GM18508 (cell line): Measurements from ENCODE around the gene PON2.
"Not testable (repeated sequence)": the region's sequence is repeated elsewhere in the genome, so short reads cannot be mapped to it uniquely, and the experiment has no call there.

Experiments used
- ATAC-seq: cut with Tn5 transposase; IDR thresholded peaks from one replicate; pipeline ENCODE4 v1.9.1; 2021; ENCODE audit warnings: moderate number of reproducible peaks; ENCODE audit not compliant: insufficient read depth, unreplicated experiment

PON2 gene

DNA sequence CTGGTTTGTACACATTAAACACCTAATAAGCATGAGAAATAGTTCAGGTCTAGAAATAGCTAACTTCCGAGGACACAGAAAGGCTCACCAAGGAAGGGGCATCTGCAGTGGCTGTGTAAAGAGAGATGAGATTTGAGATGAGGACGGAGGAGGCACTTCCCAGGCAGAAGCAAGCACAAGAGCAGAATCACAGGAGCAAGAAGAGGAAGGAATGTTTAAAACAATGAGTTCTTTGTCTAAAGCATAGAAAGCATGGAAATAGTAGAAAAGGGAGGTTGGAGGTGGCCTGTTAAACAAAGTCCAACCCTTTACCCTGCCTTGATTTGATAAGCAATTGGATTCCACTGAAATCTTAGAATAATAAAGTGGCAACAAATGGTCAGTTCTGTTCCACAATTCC is 27.1 kb downstream of the PON2 start:
- ATAC-seq: no peak

DNA sequence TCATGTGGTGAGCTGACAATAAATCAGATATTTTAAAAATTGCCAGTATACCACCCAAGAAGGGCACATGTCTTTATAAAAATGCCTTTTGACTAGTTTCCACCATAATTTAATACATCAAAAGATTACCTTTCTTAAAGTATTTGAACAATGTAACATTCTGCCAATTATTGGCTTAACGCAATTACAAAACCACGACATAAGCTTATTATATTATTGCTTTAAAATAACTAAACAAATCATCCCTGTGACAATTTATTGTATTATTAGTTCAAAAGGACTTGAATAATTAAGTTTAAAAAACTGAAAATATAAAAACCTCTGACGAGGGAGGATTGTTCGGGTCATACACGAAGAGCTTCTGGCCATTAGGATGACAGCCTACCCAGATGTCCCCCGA is 29.0 kb downstream of the PON2 start:
- no peak for ATAC-seq

DNA sequence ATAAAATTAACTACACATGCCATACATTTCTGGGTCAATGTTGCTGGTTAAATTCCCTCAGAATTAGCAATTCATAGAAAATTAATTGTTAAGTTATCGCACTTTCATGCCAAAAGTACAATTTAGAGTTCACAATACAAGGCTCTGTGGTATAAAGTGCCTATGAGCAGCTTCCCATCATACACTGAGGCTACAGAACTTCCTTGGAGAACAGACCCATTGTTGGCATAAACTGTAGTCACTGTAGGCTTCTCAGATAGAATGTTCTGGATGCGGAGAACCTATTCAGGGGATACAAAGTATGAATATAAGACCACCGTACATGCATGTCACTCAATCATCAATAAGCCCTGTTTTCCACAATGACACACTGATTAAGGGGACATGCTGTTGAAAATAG is 29.6 kb downstream of the PON2 start:
- no peak for ATAC-seq

DNA sequence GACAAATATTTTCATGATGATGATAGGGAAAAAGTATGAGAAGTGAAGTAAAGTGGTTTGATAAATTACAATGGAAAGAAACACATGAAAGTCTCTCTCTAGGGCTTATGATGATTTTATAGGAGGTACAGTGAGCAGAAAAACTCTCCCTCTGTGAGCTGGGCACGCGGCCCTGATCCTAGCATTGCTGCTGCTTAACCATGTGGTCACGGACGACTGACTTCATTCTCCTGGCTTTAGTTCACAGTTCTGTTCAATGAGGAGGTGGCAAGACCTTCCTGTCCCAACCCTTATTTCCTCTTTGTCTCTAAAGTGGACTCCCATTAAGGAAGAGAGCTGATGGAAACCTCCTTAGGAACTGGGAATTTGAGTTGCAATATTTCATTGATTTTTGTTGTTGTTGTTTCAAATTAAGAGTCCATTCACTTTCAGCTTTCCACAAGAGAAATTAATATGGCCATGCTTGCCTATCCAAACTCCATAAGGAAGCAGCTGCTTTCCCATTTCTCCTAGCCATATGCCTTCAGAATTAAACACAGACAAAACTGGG is 30.4 kb downstream of the PON2 start:
- ATAC-seq: no peak

DNA sequence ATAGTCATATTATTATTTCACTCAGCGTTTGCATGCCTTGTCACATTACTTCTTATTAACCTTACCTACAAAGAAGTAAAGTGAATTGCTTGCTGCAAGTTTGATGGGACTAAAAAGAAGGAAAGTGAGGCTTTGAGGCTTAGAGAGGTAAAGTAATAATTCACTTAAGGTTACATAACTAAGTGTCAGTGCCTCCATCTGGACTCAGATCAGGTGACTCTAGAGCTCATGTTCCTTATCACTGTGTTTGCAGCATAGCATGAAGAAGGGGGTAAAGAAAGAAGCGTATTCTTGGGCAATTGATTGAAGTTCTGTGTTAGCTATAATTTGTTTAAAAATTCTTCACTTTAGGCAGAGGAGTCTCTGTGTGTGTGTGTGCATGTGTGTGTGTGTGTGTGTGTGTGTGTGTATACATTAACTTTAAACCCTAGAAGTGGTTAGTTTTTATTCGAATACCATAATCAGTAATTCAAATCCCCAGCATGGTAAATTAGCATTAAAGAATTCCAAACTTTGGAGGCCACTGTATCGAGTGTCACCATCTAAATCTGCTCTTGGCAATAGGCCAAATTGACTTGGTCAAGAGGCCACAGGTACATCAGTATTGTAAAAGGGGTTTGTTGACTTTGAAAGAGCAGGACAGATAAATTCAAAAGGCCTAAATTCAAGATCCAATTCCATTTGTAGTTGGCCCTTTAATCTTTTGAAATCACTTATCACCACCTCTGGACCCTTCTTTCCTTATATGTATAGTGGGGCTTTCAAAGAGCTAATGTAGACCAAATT is 36.5 kb downstream of the PON2 start:
- ATAC-seq: no peak

DNA sequence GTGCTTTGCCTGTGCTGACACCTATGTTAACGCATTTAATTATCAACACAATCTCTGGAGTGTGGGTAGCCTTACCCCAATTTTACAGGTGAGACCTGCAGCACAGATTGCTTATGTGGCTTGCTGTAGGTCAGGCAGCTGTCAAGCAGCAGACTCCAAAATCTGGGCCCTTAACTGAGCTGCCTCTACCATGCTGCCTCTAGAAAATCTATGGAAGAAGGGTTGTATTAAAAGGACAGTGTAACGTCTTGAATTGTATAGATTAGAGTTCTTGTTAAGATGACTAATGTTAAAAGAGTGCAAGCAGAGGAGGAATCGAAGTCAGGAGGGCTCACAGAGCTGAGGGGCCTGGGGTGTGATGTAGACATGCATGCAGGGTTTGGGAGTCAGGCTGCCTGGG is 37.4 kb downstream of the PON2 start:
- no peak for ATAC-seq

DNA sequence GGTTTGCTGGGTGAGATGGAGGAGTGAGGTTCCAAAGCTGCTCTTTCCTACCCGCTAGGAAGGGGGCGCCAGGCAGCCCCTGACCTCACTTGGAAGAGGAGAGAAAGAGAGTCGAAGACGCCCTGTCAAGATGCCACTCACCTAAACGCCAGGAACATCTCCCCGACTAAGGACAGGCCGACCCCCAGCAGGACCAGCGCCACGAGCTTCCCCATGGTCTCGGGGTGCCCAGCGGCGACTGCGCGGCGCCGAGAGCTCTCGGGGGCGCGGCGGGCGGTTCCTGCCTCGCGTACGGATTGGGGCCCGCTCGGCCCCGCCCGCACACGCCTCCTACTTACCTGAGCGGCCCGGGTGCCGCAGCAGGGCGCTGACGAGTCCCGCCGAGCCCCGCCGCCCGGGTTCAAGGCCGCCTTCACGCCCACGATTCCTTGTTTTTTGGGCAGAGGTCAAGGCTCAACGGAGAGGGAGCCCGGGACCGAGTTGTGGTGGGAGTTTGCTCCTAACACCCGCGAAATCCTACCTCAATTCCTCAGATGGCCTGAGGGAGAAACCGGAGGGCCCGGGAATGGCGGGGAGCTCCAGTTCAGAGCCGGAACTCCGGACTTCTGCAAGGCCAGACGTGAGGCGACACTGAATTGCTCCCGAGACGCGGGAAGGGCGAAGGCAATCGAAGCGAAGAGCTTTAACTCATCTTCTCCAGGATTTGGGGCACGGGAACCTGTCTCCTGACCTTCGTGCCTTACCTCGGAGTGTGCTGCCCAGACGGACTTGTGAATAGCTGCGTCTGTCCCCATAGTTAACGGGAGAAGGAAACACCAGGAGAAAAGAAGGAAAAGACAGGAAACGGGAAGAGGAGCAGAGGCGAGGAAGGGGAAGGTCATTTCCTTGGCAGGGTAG is 38.4 kb downstream of the PON2 start, which contains the start of gene PON3:
PON3 (minus strand) TSS at position 240 of the 897 bp plus-strand sequence; CDS start at position 215, 25 bp downstream.
- ATAC-seq: no peak

DNA sequence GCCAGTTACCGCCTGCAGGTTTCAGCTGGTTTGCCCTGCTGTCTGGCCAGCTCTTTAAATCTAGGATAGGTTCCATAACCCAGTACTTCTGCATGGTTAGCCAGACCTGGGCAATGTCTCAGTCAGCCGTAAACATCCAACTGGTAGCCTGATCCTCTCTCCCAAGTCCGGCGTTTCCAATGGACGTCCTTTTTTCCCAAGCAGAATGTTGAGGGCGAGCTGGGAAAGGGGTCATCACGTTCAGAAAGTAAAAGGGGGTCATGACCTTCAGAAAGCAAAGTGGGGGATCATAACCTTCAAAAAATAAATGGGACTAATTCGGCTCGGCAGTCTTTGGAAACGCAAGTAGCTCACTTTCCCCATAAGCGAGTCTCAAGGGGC is 39.1 kb downstream of the PON2 start:
- ATAC-seq: no peak

DNA sequence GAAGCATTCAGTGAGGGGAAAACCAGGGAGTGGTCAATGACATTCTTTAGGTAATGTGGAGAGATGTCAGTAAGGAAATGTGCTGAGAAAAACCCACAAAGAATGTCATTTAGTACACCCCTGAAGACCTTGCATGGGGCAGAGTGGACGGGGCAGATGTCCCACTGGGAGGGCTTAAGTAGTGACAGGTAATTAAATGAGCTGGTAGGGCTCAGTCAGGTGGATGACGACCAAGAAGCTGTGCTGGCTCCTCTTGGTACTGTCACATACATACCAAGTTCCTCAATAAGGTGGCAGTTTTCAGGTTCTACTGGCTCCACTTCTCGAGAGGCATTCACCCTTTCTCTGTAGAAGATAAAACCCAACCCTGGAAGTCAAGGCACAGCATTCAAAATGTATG is 40.5 kb downstream of the PON2 start:
- ATAC-seq: no peak

DNA sequence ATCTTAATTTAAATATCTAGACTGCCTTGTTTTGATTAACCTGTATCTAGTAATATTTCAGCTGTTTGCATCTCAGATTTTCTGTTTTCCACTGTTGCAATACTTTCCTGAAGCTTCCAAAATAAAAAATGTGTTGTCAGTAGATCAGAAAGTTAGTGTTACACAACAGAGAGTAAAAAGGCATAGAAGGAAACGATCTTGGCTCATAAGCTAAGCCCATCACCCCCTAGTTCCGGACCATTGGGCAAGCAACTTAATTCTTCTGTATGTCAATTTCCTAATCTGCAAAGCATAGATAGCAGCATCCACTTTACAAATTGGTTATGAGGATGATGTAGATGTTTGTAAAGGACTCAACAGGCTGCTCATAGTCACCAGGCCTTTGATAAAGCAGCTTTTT is 43.1 kb downstream of the PON2 start:
- ATAC-seq: no peak

DNA sequence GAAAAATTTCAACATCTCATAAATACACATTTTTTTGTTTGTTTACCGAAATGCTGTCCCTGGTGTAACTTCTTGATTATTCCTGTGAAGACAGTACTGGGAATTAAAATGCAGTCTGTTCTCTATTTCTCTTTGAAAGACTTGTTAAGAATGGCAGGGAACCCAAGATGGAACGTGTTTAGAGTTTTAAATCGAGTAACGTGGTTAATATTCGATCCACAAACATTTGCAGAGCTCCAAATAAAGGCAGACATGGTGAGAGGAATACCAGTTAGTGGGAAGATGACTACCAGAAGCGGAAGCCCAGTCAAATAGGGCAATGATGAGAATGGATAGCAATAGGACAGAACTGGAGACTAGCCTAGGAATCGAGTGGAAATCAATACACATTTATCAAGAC is 45.3 kb downstream of the PON2 start:
- ATAC-seq: no peak

DNA sequence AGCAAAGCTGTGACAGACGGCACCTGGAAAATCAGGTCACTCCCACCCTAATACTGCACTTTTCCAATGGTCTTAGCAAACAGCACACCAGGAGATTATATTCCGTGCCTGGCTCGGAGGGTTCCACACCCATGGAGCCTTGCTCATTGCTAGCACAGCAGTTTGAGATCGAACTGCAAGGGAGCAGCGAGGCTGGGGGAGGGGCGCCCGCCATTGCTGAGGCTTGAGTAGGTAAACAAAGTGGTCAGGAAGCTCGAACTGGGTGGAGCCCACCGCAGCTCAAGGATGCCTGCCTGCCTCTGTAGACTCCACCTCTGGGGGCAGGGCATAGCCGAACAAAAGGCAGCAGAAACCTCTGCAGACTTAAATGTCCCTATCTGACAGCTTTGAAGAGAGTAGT is 55.4 kb downstream of the PON2 start:
- ATAC-seq: not testable (repeated sequence)

DNA sequence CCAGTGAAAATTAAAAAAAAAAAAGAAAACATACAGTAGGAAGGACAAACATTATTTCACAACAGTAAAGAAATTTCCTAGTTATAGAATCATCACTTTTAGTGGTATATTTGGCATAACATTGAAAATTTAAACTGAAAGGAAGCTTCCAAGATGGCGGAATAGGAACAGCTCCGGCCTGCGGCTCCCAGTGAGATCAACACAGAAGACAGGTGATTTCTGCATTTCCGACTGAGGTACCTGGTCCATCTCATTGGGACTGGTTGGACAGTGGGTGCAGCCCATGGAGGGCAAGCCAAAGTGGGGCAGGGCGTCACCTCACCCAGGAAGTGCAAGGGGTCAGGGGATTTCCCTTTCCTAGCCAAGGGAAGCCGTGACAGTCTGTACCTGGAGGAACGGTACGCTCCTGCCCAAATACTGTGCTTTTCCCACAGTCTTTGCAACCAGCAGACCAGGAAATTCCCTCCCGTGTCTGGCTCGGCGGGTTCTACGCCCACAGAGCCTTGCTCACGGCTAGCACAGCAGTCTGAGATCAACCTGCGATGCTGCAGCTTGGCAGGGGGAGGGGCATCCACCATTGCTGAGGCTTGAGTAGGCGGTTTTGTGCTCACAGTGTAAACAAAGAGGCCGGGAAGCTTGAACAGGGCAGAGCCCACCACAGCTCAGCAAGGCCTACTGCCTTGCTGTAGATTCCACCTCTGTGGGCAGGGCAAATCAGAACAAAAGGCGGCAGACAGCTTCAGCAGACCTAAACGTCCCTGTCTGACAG is 58.0 kb downstream of the PON2 start:
- ATAC-seq: no peak

DNA sequence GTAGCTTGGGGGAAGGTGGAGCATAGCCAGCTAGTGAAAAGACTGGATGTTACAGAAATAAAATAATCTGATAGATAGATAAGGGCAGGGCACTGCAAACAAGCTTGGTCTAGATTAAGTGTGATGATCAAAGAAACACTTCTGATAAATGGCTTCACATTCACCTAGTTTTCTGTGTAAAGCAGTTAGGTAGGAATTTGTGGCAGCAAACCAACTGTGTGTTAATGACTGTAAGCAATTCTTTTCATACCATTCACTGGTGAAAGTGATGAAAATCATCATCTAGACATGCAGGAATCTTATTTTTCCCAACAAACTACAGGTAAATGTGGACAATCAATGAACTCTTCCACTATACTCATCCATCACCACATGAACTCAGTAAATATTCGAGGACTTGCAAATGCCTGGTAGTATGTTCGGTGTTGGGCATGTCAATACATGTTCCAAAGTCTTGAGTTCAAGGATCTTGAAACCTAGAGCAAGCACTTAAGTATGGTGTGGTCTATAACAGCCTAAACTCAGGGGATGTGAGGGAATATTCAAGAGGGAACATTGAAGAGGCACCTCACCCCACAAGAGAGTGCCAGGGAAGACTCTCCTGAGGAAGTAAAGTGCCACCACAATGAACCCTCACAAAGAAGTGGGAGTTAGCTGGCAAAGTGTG is 59.1 kb downstream of the PON2 start:
- no peak for ATAC-seq

DNA sequence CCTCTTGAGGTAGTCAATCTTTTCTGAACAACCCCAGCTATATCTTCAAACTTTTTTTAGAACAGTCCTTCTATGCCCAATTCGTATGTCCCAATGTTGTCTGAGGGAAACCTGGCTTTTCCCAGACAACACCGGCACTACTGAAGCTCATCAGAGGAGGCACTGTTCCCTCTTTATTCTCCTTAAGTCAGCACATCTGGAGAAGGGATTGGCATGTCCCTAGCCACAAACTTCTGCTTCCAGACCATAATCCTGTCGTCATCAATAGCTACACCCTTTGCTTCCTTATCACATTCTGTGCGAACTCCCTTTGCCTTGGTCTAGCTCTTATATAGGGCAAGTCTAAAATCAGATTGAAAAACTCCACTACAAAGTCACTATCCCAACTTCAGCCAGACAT is 61.5 kb downstream of the PON2 start:
- no peak for ATAC-seq

DNA sequence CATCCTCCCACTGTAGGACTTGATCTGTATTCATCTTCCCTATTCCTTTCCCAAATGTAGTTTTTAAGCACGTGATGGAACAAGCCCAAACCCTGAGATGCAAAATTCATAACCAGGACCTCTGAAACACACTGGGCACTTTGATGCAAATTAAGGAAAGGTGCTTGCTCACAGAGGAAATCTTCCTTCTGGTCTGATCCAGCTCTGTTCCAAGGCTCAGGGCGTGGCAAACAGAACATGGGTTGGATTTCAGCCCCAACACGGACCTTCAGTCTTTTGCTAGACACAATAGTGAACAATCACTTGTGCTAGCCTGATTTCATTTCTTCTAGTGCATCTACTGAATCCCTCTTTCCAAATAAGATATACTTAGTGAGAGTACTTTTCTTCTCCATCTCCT is 66.6 kb downstream of the PON2 start:
- no peak for ATAC-seq

DNA sequence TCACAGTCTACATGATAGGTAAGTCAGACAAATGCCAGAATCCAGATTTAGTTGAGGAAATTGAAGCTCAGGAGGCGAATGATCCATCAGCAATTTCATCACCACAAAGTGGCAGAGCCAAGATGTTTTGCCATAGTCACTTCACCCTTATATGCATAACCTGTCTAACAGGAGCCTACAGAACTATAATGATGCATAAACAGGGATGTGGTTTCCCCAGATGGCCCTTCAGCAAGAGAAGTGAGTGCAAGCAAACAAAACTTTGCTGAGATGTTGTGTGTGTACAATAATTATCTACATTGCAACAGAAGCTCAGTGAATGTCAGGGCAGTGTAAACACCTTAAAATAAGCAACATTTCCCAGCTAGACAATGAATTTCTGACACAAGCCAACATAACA is 67.2 kb downstream of the PON2 start:
- no peak for ATAC-seq

DNA sequence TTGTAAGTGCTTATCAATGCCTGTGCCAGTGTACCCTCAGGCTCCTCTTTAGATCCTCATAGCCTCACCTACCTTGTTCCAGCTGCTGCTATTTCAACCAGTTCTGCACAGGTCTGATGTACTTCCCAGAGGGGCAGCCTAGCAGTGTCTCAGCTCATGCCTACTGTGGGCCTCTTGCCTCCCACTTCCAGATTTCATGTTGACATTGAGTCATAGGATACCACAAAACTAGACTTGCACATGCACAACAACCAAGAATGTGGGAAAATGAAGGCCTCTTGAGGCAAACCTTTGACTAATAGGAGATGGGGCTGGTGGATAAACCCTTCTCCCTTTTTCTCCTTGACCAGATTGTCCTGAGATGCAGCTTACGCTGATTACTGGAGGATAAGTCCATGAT is 69.7 kb downstream of the PON2 start:
- no peak for ATAC-seq

DNA sequence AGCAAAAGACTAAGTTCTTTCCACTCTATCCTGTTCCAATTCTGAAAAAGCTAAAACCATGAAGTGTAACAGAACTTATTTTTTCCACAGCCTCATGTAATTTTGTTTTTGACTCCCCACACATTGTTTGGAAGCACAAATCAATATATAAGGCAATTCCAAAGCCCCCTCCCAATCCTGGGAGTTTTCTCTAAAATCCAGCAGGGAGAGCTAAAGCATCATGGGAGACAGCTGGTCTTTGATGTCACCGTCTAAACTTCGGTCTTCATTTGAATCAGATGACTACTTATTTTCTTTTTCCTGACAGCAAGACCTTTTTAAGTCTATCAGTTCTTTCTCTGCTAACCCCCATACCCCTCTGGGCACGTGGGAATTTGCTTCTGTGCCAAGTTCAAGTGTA is 77.2 kb downstream of the PON2 start:
- ATAC-seq: no peak
